Psoas muscle (tissue), 8 donors: ENCODE data around the gene KIF6. TPM values are rescaled to one million over a fixed set of nuclear protein-coding genes. Genes with fewer than 3 reads are reported as not detected.

Experiments used
- ATAC-seq, 4 donors: fragments of 200-7000 bp; cut with Tn5 transposase; one replicate each; pipeline ENCODE4 v1.9.1; 2020; ENCODE audit warnings: moderate library complexity in 3 of 4, mild to moderate bottlenecking in 2 of 4
- DNase-seq, 2 donors: peaks; one replicate each; pipeline ENCODE4 v3.0.0-alpha.2; 2020
- H3K27ac ChIP-seq: fragments of 200-600 bp; one replicate; pipeline ENCODE4 v1.8.0; 2022
- H3K27me3 ChIP-seq, 3 donors: fragments of 200-600 bp in 1 of 3; one replicate each; pipeline versions ENCODE4 v1.6.1 to v1.8.0; 2013 to 2022; ENCODE audit warnings: low read length in 2 of 3, mild to moderate bottlenecking in 2 of 3, moderate library complexity in 1 of 3; ENCODE audit not compliant: insufficient read depth in 3 of 3
- H3K36me3 ChIP-seq, 2 donors: fragments of 200-600 bp in 1 of 2; one replicate each; pipeline versions ENCODE4 v1.6.1 to v1.8.0; 2013 to 2022; ENCODE audit warnings: low read depth in 1 of 2, mild to moderate bottlenecking in 1 of 2, moderate library complexity in 1 of 2; ENCODE audit not compliant: insufficient read depth in 1 of 2
- H3K4me1 ChIP-seq: fragments of 200-600 bp; one replicate; pipeline ENCODE4 v1.8.0; 2022
- H3K4me3 ChIP-seq: fragments of 200-600 bp; one replicate; pipeline ENCODE4 v1.8.0; 2022; ENCODE audit warnings: mild to moderate bottlenecking
- H3K9me3 ChIP-seq: fragments of 200-600 bp; one replicate; pipeline ENCODE4 v1.8.0; 2022
- CTCF ChIP-seq: fragments of 200-600 bp; IDR thresholded peaks from one replicate; pipeline ENCODE4 v1.8.0; 2022; ENCODE audit warnings: antibody characterized with exemption
- WGBS, 3 donors: extraction: QIAGEN DNeasy Blood & Tissue Kit; methylation state at CpG; one replicate each; pipeline versions ENCODE4 v1.1.6 to v1.1.7; 2013; 5-methylcytosine and 5-hydroxymethylcytosine counted together
- intact Hi-C, 2 donors: fragments of 100-400 bp; cut with DNase I; formaldehyde crosslinking; loops; one replicate each; pipeline versions ENCODE4 v1.11.0 to v1.14.2; 2022
- polyA plus RNA-seq, 3 donors: library from polyadenylated mRNA; stranded (reverse); fragments of 200-250 nt; gene quantifications; one replicate each; pipeline ENCODE4 v1.2.3, GENCODE V29; 2013
- total RNA-seq, 4 donors: library from RNA; stranded (reverse); fragmentation: NEBNext Ultra II Directional in 2 of 4; extraction: Animal tissue kit (Norgen Biotek cat#: 25700) in 2 of 4; gene quantifications; one replicate each; pipeline versions ENCODE4 v1.2.1 to v1.2.4, GENCODE V29; 2021 to 2023
- donor health status: healthy with polysubstance abuse.
- donor health status: DM: no; HTN: no; CAD: no; lungs with moderate emphysema.
- donor health status: Bipolar disorder and iron deficiency.
- donor health status: healthy.
- donor health status: DM: yes; HTN: yes; CAD: no.
- donor health status: DM: no; HTN: no; CAD: no.
- donor health status: DM: no; HTN: no; CAD: no.
- donor health status: DM: yes; HTN: yes; CAD: no.

The KIF6 gene
- total and polyA plus RNA-seq, 7 donors, result 0.03 to 0.17 (median 0.09) TPM; not detected in 2

- 87 to 93% (median 92%) methylated on average over 2 of the region's 2 CpGs for WGBS, 3 donors
- DNase-seq (no peak), ATAC-seq (no peak)
- no peak overlapping the region for H3K27ac ChIP-seq
- no peaks in the 10 kb centered on the region for H3K36me3 ChIP-seq
- TF ChIP-seq CTCF, result no peak
- H3K9me3 ChIP-seq, result no peaks in the 10 kb centered on the region
- H3K4me3 ChIP-seq, result no peak overlapping the region
- intact Hi-C loops, result loop anchor here (2.0 to 10.0 kb wide), 4 partner anchors 135 to 331 kb away; no protein-coding TSS in a partner anchor
- H3K27me3 ChIP-seq, result no peaks in the 10 kb centered on the region
- no peaks in the 10 kb centered on the region for H3K4me1 ChIP-seq
These were observed 423.2 kb downstream of the KIF6 start for GRCh38 chr6:39302011-39302410.

- Histone ChIP-seq H3K9me3 (no peaks in the 10 kb centered on the region), H3K4me3 (no peak overlapping the region), H3K36me3 (no peaks in the 10 kb centered on the region), H3K27me3 (no peaks in the 10 kb centered on the region), H3K27ac (no peak overlapping the region), H3K4me1 (no peaks in the 10 kb centered on the region)
- peak; percentile 27 for TF ChIP-seq CTCF
- DNase-seq, result no peak
- 31 to 55% (median 47%) methylated on average over 7 of the region's 7 CpGs for WGBS, 3 donors
- intact Hi-C loops, result loop anchor here (2.0 to 10.0 kb wide), 4 partner anchors 135 to 331 kb away; no protein-coding TSS in a partner anchor
- ATAC-seq, result no peak
These were observed 423.6 kb downstream of the KIF6 start for GRCh38 chr6:39301606-39302005.

GRCh38 chr6:39300739-39301138 lies 424.5 kb downstream of the KIF6 start:
- H3K27me3 ChIP-seq, result no peaks in the 10 kb centered on the region
- intact Hi-C loops, result loop anchor here in 1 of 2 donors (10.0 kb wide), 2 partner anchors 216 to 326 kb away; no protein-coding TSS in a partner anchor
- DNase-seq (no peak), ATAC-seq (no peak)
- 81 to 88% (median 81%) methylated on average over 6 of the region's 6 CpGs for WGBS, 3 donors
- H3K4me3 ChIP-seq, result no peak overlapping the region
- no peaks in the 10 kb centered on the region for H3K4me1 ChIP-seq
- no peak for TF ChIP-seq CTCF
- no peak overlapping the region for H3K27ac ChIP-seq
- H3K9me3 ChIP-seq, result no peaks in the 10 kb centered on the region
- no peaks in the 10 kb centered on the region for H3K36me3 ChIP-seq

- no peak for TF ChIP-seq CTCF
- Histone ChIP-seq H3K36me3 (no peaks in the 10 kb centered on the region), H3K27me3 (peaks cover 0 to under 1% (median 0%) of the 10 kb centered on the region in 3 donors), H3K27ac (no peak overlapping the region), H3K9me3 (no peaks in the 10 kb centered on the region), H3K4me1 (no peaks in the 10 kb centered on the region), H3K4me3 (no peak overlapping the region)
- DNase-seq (peak; percentile 42 to 43), ATAC-seq (no peak)
- WGBS, 3 donors, result 77 to 83% (median 78%) methylated on average over 10 of the region's 10 CpGs
- intact Hi-C loops, result no loop called here
These were observed 427.1 kb downstream of the KIF6 start for GRCh38 chr6:39298061-39298460.
